Measurements from ENCODE around the gene XPO1. TPM values are rescaled to one million over a fixed set of nuclear protein-coding genes. Genes with fewer than 3 reads are reported as not detected.
"Not testable (repeated sequence)": the region's sequence is repeated elsewhere in the genome, so short reads cannot be mapped to it uniquely, and the experiment has no call there.

Gene XPO1, protein sequence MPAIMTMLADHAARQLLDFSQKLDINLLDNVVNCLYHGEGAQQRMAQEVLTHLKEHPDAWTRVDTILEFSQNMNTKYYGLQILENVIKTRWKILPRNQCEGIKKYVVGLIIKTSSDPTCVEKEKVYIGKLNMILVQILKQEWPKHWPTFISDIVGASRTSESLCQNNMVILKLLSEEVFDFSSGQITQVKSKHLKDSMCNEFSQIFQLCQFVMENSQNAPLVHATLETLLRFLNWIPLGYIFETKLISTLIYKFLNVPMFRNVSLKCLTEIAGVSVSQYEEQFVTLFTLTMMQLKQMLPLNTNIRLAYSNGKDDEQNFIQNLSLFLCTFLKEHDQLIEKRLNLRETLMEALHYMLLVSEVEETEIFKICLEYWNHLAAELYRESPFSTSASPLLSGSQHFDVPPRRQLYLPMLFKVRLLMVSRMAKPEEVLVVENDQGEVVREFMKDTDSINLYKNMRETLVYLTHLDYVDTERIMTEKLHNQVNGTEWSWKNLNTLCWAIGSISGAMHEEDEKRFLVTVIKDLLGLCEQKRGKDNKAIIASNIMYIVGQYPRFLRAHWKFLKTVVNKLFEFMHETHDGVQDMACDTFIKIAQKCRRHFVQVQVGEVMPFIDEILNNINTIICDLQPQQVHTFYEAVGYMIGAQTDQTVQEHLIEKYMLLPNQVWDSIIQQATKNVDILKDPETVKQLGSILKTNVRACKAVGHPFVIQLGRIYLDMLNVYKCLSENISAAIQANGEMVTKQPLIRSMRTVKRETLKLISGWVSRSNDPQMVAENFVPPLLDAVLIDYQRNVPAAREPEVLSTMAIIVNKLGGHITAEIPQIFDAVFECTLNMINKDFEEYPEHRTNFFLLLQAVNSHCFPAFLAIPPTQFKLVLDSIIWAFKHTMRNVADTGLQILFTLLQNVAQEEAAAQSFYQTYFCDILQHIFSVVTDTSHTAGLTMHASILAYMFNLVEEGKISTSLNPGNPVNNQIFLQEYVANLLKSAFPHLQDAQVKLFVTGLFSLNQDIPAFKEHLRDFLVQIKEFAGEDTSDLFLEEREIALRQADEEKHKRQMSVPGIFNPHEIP (N-terminal part only)
- total RNA-seq, result 89.1 TPM

DNA sequence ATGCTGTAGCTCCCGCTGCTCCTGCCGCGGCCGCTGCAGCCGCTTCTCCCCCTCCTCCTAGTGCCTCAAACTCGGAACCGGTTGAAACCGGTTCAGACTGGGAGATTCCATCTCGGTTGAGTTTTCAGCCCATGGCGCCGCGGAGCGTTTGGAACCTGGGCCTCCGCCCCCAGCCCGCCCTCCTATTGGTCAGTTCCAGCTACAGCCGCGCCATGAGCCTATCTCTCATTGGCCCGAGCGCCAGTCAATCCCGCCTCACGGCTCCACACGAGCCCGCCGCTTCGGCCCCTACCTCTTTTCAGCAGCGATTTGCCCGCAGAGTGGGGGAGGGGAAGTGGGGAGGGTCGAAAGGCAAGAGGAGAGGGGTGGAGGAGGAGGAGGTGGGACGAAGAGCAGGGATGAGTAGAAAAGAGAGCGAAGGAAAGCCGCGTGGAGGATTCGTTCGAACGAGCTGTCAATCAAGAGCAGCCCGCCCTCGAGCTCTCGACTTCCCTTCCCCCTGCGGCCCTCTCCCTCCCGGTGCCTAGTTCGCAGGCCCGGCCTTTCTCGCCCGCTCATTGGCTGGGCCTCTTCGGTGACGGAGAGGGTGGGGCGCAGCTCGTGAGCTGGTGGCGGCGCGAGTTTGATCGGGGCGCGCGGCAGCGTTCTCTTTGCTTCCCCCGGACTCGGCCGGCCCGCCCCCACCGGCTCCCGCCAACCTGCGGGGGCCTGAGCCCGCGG is at the start of gene XPO1:
TSS of gene XPO1 (minus strand) at position 157 of the 720 bp plus-strand sequence. CDS start 4,459 bp downstream, outside the sequence.
- peak within 1 kb of the TSS; percentile 99 for H3K27ac ChIP-seq
- H3K36me3 ChIP-seq, result no peaks in the 10 kb centered on the region
- peak; percentile 99 to 100 for DNase-seq (ENCODE audit: extremely low spot score in 2 of 2)
- H3K4me3 ChIP-seq, result peak within 1 kb of the TSS; percentile 66 to 90
- H3K4me1 ChIP-seq, result peaks cover 36% of the 10 kb centered on the region
- TF ChIP-seq, protein P1, sequence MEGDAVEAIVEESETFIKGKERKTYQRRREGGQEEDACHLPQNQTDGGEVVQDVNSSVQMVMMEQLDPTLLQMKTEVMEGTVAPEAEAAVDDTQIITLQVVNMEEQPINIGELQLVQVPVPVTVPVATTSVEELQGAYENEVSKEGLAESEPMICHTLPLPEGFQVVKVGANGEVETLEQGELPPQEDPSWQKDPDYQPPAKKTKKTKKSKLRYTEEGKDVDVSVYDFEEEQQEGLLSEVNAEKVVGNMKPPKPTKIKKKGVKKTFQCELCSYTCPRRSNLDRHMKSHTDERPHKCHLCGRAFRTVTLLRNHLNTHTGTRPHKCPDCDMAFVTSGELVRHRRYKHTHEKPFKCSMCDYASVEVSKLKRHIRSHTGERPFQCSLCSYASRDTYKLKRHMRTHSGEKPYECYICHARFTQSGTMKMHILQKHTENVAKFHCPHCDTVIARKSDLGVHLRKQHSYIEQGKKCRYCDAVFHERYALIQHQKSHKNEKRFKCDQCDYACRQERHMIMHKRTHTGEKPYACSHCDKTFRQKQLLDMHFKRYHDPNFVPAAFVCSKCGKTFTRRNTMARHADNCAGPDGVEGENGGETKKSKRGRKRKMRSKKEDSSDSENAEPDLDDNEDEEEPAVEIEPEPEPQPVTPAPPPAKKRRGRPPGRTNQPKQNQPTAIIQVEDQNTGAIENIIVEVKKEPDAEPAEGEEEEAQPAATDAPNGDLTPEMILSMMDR (IDR thresholded peaks at IDR 0.05), result no peak
- TF ChIP-seq POLR2A (IDR thresholded peaks at IDR 0.05) (peak in 1 of 2 donors; percentile 94), POLR2AphosphoS5 (IDR thresholded peaks at IDR 0.05; ENCODE audit: insufficient read depth in 1 of 2, low read depth in 1 of 2) (peak; percentile 79 to 99)
- intact Hi-C loops (cut with DNase I), result loop anchor here (5.0 kb wide), 1 partner anchor 66 kb away; the partner anchor contains the start of gene USP34
- no peaks in the 10 kb centered on the region for H3K9me3 ChIP-seq
- no peaks in the 10 kb centered on the region for H3K27me3 ChIP-seq

DNA sequence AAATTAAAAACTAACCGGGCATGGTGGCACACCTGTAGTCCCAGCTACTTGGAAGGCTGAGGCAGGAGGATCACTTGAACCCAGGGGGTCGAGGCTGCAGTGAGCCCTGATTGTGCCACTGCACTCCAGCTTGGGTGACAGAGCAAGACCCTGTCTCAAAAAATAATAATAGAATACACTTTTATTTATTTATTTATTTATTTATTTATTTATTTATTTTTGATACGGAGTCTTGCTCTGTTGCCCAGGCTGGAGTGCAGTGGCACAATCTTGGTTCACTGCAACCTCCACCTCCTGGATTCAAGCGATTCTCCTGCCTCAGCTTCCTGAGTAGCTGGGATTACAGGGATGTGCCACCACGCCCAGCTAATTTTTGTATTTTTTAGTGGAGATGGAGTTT is 48.8 kb upstream of the XPO1 start:
- H3K4me3 ChIP-seq; H3K36me3 ChIP-seq; H3K27me3 ChIP-seq; H3K4me1 ChIP-seq; H3K27ac ChIP-seq; DNase-seq (ENCODE audit: extremely low spot score in 2 of 2); intact Hi-C loops (cut with DNase I); H3K9me3 ChIP-seq: not testable (repeated sequence)

DNA sequence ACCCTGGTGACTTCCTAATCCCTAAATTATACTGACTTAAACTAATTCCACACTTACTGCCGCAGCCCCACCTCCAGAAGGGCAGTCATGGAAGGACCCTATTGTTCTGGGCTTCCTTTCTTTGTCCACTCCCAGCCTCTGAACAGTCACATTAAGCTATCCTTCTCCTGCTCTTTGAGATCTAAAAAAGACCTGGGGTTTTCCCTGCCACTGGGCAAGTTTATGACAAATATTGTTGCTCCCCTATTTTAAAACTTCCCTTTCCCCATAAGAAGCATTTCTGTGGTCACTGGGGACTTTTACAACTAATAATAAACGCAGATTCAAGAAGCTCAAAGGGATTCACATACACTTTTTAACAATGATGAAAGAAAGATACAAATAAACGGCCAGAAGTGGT is 47.2 kb upstream of the XPO1 start:
- Histone ChIP-seq H3K4me3 (no peak overlapping the region), H3K27ac (no peak overlapping the region), H3K27me3 (no peaks in the 10 kb centered on the region), H3K4me1 (no peaks in the 10 kb centered on the region), H3K36me3 (no peaks in the 10 kb centered on the region), H3K9me3 (no peaks in the 10 kb centered on the region)
- TF ChIP-seq, protein P1 (IDR thresholded peaks at IDR 0.05), result no peak
- TF ChIP-seq POLR2AphosphoS5 (IDR thresholded peaks at IDR 0.05; ENCODE audit: insufficient read depth in 1 of 2, low read depth in 1 of 2) (no peak), POLR2A (IDR thresholded peaks at IDR 0.05) (no peak)
- DNase-seq (ENCODE audit: extremely low spot score in 2 of 2), result no peak
- intact Hi-C loops (cut with DNase I), result no loop called here

DNA sequence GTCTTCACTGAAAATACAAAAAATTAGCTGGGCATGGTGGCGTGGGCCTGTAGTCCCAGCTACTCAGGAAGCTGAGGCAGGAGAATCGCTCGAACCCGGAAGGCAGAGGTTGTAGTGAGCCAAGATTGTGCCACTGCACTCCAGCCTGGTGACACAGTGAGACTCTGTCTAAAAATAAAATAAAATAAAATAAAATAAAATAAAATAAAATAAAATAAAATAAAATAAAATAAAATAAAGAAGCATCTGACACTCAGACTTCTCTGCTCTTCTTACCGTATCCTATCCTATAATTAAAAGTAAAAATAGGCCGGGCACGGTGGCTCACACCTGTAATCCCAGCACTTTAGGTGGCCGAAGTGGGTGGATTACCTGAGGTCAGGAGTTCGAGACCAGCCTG is 46.2 kb upstream of the XPO1 start:
- H3K4me3 ChIP-seq; H3K9me3 ChIP-seq; H3K27me3 ChIP-seq; DNase-seq (ENCODE audit: extremely low spot score in 2 of 2); H3K27ac ChIP-seq; intact Hi-C loops (cut with DNase I); H3K36me3 ChIP-seq; H3K4me1 ChIP-seq: not testable (repeated sequence)

DNA sequence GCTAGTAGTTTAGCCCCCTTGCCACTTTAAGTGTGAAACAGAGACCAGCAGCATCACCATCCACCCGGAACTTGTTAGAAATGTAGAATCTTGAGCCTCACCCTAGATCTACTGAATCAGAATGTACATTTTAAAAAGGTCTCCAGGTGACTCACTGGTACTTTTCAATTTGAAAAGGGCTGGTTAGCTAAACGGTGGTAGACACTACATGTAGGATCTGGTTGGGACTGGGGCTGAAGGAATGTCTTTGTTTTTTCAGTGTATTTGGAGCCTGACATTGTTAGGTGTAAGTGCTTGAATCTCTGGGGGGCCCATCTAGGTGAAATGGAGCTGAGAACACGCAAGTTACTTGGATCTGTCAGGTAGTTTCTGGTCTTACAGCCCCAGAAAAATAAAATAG is 44.0 kb upstream of the XPO1 start:
- no peak overlapping the region for H3K4me3 ChIP-seq
- H3K4me1 ChIP-seq, result no peaks in the 10 kb centered on the region
- intact Hi-C loops (cut with DNase I), result no loop called here
- H3K36me3 ChIP-seq, result no peaks in the 10 kb centered on the region
- H3K9me3 ChIP-seq, result no peaks in the 10 kb centered on the region
- no peak overlapping the region for H3K27ac ChIP-seq
- H3K27me3 ChIP-seq, result no peaks in the 10 kb centered on the region
- DNase-seq (ENCODE audit: extremely low spot score in 2 of 2), result no peak
- TF ChIP-seq POLR2AphosphoS5 (IDR thresholded peaks at IDR 0.05; ENCODE audit: insufficient read depth in 1 of 2, low read depth in 1 of 2), result no peak
- TF ChIP-seq, protein P1 (IDR thresholded peaks at IDR 0.05), result no peak
- no peak for TF ChIP-seq POLR2A (IDR thresholded peaks at IDR 0.05)

All from vagina (tissue), 2 donors.